Measurements from ENCODE around the gene ITGA6. TPM values are rescaled to one million over a fixed set of nuclear protein-coding genes. Genes with fewer than 3 reads are reported as not detected.

The ITGA6 gene
- total and polyA plus RNA-seq, 7 donors = 16.4 to 46.5 (median 25.9) TPM

GRCh38 chr2:172398440-172398839 is 28.9 kb upstream of the ITGA6 start:
- intact Hi-C loops (cut with DNase I) = no loop called here
- no peak overlapping the region for H3K27ac ChIP-seq
- H3K4me3 ChIP-seq = no peak overlapping the region
- no peaks in the 10 kb centered on the region for H3K36me3 ChIP-seq (ENCODE audit: insufficient read depth in 1 of 2, low read depth in 1 of 2)
- 13 to 35% (median 17%) methylated on average over 2 of the region's 2 CpGs for WGBS, 3 donors
- H3K27me3 ChIP-seq (ENCODE audit: insufficient read depth in 3 of 3, low read length in 2 of 3) = no peaks in the 10 kb centered on the region
- H3K9me3 ChIP-seq = no peaks in the 10 kb centered on the region
- TF ChIP-seq, protein P1, sequence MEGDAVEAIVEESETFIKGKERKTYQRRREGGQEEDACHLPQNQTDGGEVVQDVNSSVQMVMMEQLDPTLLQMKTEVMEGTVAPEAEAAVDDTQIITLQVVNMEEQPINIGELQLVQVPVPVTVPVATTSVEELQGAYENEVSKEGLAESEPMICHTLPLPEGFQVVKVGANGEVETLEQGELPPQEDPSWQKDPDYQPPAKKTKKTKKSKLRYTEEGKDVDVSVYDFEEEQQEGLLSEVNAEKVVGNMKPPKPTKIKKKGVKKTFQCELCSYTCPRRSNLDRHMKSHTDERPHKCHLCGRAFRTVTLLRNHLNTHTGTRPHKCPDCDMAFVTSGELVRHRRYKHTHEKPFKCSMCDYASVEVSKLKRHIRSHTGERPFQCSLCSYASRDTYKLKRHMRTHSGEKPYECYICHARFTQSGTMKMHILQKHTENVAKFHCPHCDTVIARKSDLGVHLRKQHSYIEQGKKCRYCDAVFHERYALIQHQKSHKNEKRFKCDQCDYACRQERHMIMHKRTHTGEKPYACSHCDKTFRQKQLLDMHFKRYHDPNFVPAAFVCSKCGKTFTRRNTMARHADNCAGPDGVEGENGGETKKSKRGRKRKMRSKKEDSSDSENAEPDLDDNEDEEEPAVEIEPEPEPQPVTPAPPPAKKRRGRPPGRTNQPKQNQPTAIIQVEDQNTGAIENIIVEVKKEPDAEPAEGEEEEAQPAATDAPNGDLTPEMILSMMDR (IDR thresholded peaks at IDR 0.05) = no peak
- ATAC-seq (no peak), DNase-seq (no peak)
- H3K4me1 ChIP-seq = peaks cover 4% of the 10 kb centered on the region

DNA sequence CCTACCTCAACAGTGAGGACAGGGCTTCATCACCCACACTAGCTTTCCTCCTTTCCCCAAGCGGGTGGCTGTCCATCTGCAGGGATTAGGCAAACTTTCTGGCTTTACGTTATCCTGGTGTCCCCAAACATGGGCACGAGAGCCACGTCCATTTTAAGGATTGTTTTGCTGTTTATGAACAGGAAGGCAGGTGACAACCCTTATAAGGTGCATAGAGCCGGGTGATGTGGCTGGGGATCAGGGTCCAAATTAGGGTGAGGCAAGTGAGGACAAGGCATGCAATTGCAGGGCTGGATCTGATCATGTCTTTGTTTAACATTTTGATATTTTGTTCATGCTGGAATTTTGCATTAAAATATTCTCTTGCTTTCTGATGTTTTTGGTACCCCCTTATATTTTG is 27.6 kb upstream of the ITGA6 start:
- Histone ChIP-seq H3K27me3 (ENCODE audit: insufficient read depth in 3 of 3, low read length in 2 of 3) (no peaks in the 10 kb centered on the region), H3K27ac (no peak overlapping the region), H3K9me3 (no peaks in the 10 kb centered on the region), H3K36me3 (ENCODE audit: insufficient read depth in 1 of 2, low read depth in 1 of 2) (no peaks in the 10 kb centered on the region), H3K4me1 (no peaks in the 10 kb centered on the region), H3K4me3 (no peak overlapping the region)
- DNase-seq = no peak
- TF ChIP-seq, protein P1 (IDR thresholded peaks at IDR 0.05) = no peak
- WGBS, 3 donors = 93 to 97% (median 95%) methylated on average over 5 of the region's 5 CpGs
- no peak for ATAC-seq
- intact Hi-C loops (cut with DNase I) = no loop called here

DNA sequence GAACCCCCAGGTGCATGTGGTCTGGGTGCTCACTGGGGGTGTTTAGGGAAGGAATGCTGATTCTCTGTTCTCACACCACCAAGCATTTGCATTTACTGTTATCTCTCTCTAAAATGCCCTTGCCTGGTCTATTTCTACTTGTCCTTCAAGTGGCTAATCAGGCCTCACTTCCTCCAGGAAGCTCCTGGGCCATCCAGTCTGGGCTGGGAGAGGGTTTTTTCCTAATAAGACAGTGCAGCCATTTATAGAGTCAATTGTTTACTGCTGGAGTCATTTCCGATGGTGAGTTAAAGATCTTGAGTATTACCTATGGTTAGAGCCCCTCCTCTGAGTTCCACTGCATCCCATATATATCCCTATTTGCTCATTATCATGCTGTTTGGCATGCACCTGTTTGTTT is 25.2 kb upstream of the ITGA6 start:
- TF ChIP-seq, protein P1 (IDR thresholded peaks at IDR 0.05) = no peak
- intact Hi-C loops (cut with DNase I) = no loop called here

DNA sequence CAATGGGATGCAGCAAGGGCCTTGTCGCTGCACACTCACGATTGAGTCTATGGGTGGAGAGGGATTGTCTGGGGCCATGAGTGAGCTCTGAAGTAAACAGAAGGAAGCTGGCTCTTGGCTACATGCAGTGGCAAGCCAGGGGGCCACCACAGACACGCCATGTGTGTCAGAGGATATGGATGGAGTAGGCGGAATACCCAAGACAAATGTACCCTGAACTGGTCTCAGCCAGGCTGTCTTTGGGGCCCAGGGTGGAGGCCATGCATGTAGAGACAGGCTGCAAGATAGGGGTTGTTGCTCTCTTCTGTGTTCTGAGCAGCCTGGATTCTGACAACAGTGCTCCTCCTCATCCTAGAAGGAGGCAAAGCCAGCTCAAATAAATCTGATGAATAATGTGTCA is 24.0 kb upstream of the ITGA6 start:
- WGBS, 3 donors = 88 to 92% (median 88%) methylated on average over 4 of the region's 4 CpGs
- ATAC-seq = no peak
- no peak for DNase-seq
- Histone ChIP-seq H3K4me3 (no peak overlapping the region), H3K4me1 (peaks cover 7% of the 10 kb centered on the region), H3K27ac (peak overlapping the region; percentile 28), H3K36me3 (ENCODE audit: insufficient read depth in 1 of 2, low read depth in 1 of 2) (no peaks in the 10 kb centered on the region), H3K27me3 (ENCODE audit: insufficient read depth in 3 of 3, low read length in 2 of 3) (no peaks in the 10 kb centered on the region), H3K9me3 (no peaks in the 10 kb centered on the region)
- TF ChIP-seq, protein P1 (IDR thresholded peaks at IDR 0.05) = no peak
- intact Hi-C loops (cut with DNase I) = no loop called here

More for the DNA sequence above, 25.2 kb upstream of the ITGA6 start:
- H3K27me3 ChIP-seq (ENCODE audit: insufficient read depth in 3 of 3, low read length in 2 of 3) = no peaks in the 10 kb centered on the region
- DNase-seq (no peak), ATAC-seq (no peak)
- 82 to 91% (median 89%) methylated on average over 1 of the region's 1 CpG for WGBS, 3 donors
- H3K4me1 ChIP-seq = no peaks in the 10 kb centered on the region
- H3K4me3 ChIP-seq = no peak overlapping the region
- no peaks in the 10 kb centered on the region for H3K36me3 ChIP-seq (ENCODE audit: insufficient read depth in 1 of 2, low read depth in 1 of 2)
- H3K9me3 ChIP-seq = no peaks in the 10 kb centered on the region
- H3K27ac ChIP-seq = no peak overlapping the region

DNA sequence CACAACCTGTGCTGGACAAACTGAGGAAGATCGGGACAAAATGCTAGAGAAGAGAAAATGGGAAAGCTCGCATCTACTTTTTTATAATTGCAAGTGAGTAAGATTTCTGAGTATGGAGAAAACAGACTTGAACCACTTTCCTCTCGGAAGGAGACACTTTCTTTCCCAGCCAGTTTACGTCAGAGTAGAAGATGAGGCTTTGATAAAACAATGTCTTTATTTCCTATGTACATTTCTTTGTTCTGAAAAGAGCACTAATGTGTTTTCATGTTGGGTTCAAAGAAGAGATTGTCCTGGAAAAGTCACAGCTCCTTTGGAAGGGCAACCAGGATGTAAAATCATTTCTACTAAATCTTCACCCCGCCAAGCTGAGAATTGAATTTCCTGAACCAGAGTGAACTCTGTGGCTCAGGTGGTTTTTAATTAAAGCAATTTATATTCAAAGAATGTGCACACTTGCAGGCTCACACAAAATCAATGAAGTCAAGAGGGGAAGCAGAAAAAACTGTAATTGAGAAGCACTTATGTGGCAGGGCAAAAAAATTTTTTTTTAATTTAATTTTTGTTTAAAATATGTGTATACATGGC is 23.4 kb upstream of the ITGA6 start:
- ATAC-seq = peak in 1 of 4 donors; percentile 32
- WGBS, 3 donors = 83 to 87% (median 84%) methylated on average over 5 of the region's 5 CpGs
- TF ChIP-seq, protein P1 (IDR thresholded peaks at IDR 0.05) = no peak
- Histone ChIP-seq H3K27ac (peak overlapping the region; percentile 28), H3K27me3 (ENCODE audit: insufficient read depth in 3 of 3, low read length in 2 of 3) (no peaks in the 10 kb centered on the region), H3K36me3 (ENCODE audit: insufficient read depth in 1 of 2, low read depth in 1 of 2) (no peaks in the 10 kb centered on the region), H3K4me3 (no peak overlapping the region), H3K9me3 (no peaks in the 10 kb centered on the region), H3K4me1 (peaks cover 7% of the 10 kb centered on the region)
- no peak for DNase-seq
- intact Hi-C loops (cut with DNase I) = no loop called here

Measured in psoas muscle (tissue), 8 donors.